Mesothelial cell of epicardium (in vitro differentiated cells): ENCODE data around the gene KLF13. TPM values are rescaled to one million over a fixed set of nuclear protein-coding genes. Genes with fewer than 3 reads are reported as not detected.
A peak's percentile ranks its signal among the peaks of the same experiment; 100 is the strongest.

Source experiments
- DNase-seq, 2 experiments: peaks; one replicate each; pipeline ENCODE4 v3.0.0; 2021; ENCODE audit warnings: low spot score in 2 of 2; ENCODE audit not compliant: unreplicated experiment in 2 of 2
- H3K27ac Mint-ChIP-seq: 2 replicates; pipeline ENCODE4 v1.8.0; 2021; ENCODE audit warnings: mixed read lengths
- H3K27me3 Mint-ChIP-seq: 2 replicates; pipeline ENCODE4 v1.8.0; 2021; ENCODE audit warnings: low read depth, mixed read lengths
- H3K36me3 Mint-ChIP-seq: 2 replicates; pipeline ENCODE4 v1.8.0; 2021; ENCODE audit warnings: mixed read lengths
- H3K4me1 Mint-ChIP-seq: 2 replicates; pipeline ENCODE4 v1.8.0; 2021; ENCODE audit warnings: mixed read lengths
- H3K4me3 Mint-ChIP-seq: 2 replicates; pipeline ENCODE4 v1.8.0; 2021; ENCODE audit warnings: mild to moderate bottlenecking, moderate library complexity, mixed read lengths
- H3K9me3 Mint-ChIP-seq: 2 replicates; pipeline ENCODE4 v1.8.0; 2021; ENCODE audit warnings: mixed read lengths
- total RNA-seq: library from RNA; stranded (reverse); gene quantifications from 3 replicates; pipeline ENCODE4 v1.2.1, GENCODE V29; 2021
- TF ChIP-seq, protein P1 (sequence below): fragments of 200-600 bp; sonication (generic); IDR thresholded peaks from one replicate; pipeline ENCODE4 v1.5.0; 2021; ENCODE audit warnings: antibody characterized with exemption; ENCODE audit not compliant: unreplicated experiment

KLF13 gene
- total RNA-seq, 1 donor from 2014 or later = 28.1 TPM

DNA sequence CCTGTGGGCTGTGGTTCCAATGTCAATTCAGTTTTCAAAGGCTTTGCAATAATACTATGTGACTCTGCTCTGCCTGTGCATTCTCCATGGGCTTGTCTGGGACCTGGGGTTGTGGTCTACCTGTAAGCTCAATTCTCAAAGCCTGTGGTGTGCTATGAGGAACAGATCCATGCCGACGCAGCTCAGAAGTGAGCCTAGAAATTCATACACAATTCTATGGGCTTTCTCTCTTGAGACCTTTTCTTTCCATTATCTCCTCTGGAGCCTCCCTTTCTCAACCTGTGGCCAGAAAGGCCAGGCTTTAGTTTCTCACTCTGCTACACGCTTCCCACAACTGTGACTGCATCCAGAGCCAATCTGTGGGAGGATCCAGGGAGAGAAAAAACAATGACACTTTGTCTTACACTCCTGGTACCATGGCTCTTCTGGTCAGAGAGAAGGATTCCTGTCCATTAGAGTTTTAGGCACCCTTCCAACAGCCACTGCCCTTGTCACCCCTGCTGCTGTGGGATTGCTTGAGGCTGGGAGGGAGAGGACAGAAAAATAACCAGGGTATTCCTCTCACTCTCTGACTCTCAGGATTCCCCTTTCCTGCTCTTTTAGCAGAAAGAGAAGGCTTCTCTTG, 34.1 kb upstream of the KLF13 start:
- H3K36me3 Mint-ChIP-seq = no peaks in the 10 kb centered on the region
- peak in 1 of 2 experiments; percentile 31 for DNase-seq
- no peak overlapping the region for H3K4me3 Mint-ChIP-seq
- peaks cover 58% of the 10 kb centered on the region for H3K27me3 Mint-ChIP-seq
- TF ChIP-seq, protein P1, sequence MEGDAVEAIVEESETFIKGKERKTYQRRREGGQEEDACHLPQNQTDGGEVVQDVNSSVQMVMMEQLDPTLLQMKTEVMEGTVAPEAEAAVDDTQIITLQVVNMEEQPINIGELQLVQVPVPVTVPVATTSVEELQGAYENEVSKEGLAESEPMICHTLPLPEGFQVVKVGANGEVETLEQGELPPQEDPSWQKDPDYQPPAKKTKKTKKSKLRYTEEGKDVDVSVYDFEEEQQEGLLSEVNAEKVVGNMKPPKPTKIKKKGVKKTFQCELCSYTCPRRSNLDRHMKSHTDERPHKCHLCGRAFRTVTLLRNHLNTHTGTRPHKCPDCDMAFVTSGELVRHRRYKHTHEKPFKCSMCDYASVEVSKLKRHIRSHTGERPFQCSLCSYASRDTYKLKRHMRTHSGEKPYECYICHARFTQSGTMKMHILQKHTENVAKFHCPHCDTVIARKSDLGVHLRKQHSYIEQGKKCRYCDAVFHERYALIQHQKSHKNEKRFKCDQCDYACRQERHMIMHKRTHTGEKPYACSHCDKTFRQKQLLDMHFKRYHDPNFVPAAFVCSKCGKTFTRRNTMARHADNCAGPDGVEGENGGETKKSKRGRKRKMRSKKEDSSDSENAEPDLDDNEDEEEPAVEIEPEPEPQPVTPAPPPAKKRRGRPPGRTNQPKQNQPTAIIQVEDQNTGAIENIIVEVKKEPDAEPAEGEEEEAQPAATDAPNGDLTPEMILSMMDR = no peak
- no peaks in the 10 kb centered on the region for H3K4me1 Mint-ChIP-seq
- no peak overlapping the region for H3K27ac Mint-ChIP-seq
- peaks cover 17% of the 10 kb centered on the region for H3K9me3 Mint-ChIP-seq

DNA sequence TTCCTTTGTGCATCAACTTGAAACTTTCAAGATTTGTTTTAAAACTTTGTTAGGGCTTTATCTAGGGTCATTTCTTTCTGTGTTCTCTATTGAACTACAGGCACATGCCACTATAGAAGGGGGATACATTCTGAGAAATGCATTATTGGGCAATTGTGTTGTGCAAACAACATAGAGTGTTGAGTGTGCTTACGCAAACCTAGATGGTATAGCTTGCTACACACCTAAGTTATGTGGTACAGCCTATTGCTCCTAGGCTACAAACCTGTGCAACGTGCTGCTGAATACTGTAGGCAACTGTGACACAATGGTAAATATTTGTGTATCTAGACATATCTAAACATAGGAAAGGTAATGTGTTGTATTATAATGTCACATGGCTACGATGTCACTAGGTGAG, 33.0 kb upstream of the KLF13 start:
- Mint-ChIP-seq H3K36me3 (no peaks in the 10 kb centered on the region), H3K27me3 (peaks cover 56% of the 10 kb centered on the region), H3K4me1 (no peaks in the 10 kb centered on the region), H3K27ac (no peak overlapping the region), H3K9me3 (peaks cover 9% of the 10 kb centered on the region), H3K4me3 (no peak overlapping the region)
- DNase-seq = no peak
- TF ChIP-seq, protein P1 = no peak

DNA sequence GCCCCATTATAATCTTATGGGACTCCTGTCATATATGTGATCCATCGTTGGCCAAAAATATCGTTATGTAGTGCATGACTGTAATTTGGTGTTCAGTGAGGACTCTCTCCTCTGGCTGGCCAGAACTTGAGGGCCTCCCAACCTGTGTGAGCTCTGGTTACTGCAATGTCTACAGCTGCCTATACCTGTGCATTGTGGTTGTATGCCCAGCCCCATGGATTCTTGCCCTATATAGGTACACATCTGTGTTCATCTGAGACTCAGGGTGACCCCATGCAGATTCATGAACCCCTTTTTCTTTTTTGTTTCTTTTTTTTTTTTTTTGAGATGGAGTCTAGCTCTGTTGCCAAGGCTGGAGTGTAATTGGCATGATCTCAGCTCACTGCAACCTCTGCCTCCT, 32.6 kb upstream of the KLF13 start:
- Mint-ChIP-seq H3K9me3 (peaks cover 7% of the 10 kb centered on the region), H3K27me3 (peaks cover 54% of the 10 kb centered on the region), H3K4me3 (no peak overlapping the region), H3K27ac (no peak overlapping the region), H3K4me1 (no peaks in the 10 kb centered on the region), H3K36me3 (no peaks in the 10 kb centered on the region)
- TF ChIP-seq, protein P1 = no peak
- no peak for DNase-seq

DNA sequence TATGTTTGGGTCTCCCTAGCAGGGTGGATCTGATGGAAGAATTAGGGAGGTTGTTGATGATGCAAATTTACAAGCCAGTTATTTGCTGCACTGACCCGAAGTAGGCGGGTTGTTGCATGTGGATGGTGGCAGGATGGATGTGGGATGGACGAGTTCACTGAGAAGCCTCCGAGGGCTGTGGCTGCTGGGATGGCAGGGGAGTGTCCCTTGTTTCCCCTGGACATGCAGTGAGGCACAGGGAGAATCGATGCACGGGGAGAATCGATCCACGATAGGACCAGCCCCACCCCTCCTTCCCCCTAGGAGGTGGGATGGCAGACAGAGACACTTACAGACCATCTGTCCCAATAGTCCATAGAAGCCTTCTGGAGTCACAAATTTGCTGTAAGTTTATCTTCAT, 31.0 kb upstream of the KLF13 start:
- Mint-ChIP-seq H3K36me3 (no peaks in the 10 kb centered on the region), H3K27me3 (peaks cover 50% of the 10 kb centered on the region), H3K4me1 (no peaks in the 10 kb centered on the region), H3K9me3 (peaks cover 7% of the 10 kb centered on the region), H3K4me3 (no peak overlapping the region), H3K27ac (no peak overlapping the region)
- no peak for DNase-seq
- TF ChIP-seq, protein P1 = no peak

DNA sequence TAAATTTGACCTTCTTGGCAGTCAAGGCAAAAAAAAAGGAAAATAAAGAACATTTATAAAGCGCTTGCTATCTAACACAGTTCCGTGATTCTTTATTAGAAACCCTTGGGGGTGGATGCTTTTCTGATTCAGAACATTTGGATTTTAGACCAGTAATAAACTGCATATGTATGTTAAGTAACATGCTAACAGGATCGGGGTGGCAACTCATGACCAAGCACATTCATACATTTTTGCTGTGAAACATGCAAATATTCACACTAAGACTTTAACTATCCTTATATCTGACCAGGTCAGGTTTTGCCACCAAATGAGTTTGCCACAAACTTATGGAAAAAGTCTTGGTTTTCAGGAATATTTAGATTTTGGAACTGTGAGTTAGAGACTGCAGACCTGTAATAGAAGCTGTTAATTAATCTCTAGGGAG, 30.4 kb upstream of the KLF13 start:
- Mint-ChIP-seq H3K27ac (no peak overlapping the region), H3K36me3 (no peaks in the 10 kb centered on the region), H3K9me3 (peaks cover 7% of the 10 kb centered on the region), H3K4me3 (no peak overlapping the region), H3K4me1 (no peaks in the 10 kb centered on the region), H3K27me3 (peaks cover 44% of the 10 kb centered on the region)
- DNase-seq = no peak
- TF ChIP-seq, protein P1 = no peak
